Trophoblast cell (in vitro differentiated cells and primary cell): Measurements from ENCODE around the gene GPRC5B.

Experiments used
- DNase-seq, 2 donors: peaks; one replicate each; pipeline ENCODE4 v3.0.0-alpha.2; 2016
- H2AFZ ChIP-seq: 2 replicates; pipeline ENCODE4 v1.6.1; 2013; ENCODE audit warnings: low read length, moderate library complexity, mild to moderate bottlenecking; ENCODE audit not compliant: insufficient read depth, poor library complexity
- H2AK5ac ChIP-seq: 2 replicates; pipeline ENCODE4 v1.6.1; 2013; ENCODE audit warnings: mild to moderate bottlenecking, low read length
- H2BK120ac ChIP-seq: 2 replicates; pipeline ENCODE4 v1.6.1; 2013; ENCODE audit warnings: low read length, mild to moderate bottlenecking, moderate library complexity; ENCODE audit not compliant: insufficient read depth, poor library complexity
- H2BK12ac ChIP-seq: 2 replicates; pipeline ENCODE4 v1.6.1; 2013; ENCODE audit warnings: mild to moderate bottlenecking, low read length, moderate library complexity
- H2BK5ac ChIP-seq: 2 replicates; pipeline ENCODE4 v1.6.1; 2013; ENCODE audit warnings: low read length, low read depth, moderate library complexity, mild to moderate bottlenecking; ENCODE audit not compliant: poor library complexity
- H3K14ac ChIP-seq: 2 replicates; pipeline ENCODE4 v1.6.1; 2013; ENCODE audit warnings: mild to moderate bottlenecking, low read length
- H3K18ac ChIP-seq: 2 replicates; pipeline ENCODE4 v1.6.1; 2013; ENCODE audit warnings: mild to moderate bottlenecking, low read length
- H3K23ac ChIP-seq: 2 replicates; pipeline ENCODE4 v1.6.1; 2013; ENCODE audit warnings: low read length
- H3K27ac ChIP-seq: 2 replicates; pipeline ENCODE4 v1.5.1; 2013; ENCODE audit warnings: low read depth, mild to moderate bottlenecking, inconsistent platforms, low read length, moderate library complexity
- H3K27me3 ChIP-seq: 2 replicates; pipeline ENCODE4 v1.6.1; 2013; ENCODE audit warnings: inconsistent platforms, mild to moderate bottlenecking, low read length, moderate library complexity; ENCODE audit not compliant: insufficient read depth
- H3K36me3 ChIP-seq, 2 experiments: 1 replicate in 1 of 2; 2 replicates in 1 of 2; pipeline ENCODE4 v1.6.1; 2013; ENCODE audit warnings: low read length in 2 of 2, mild to moderate bottlenecking in 2 of 2, moderate library complexity in 1 of 2; ENCODE audit not compliant: insufficient read depth in 2 of 2, control insufficient read depth in 1 of 2
- H3K4ac ChIP-seq: 2 replicates; pipeline ENCODE4 v1.6.1; 2013; ENCODE audit warnings: low read depth, mild to moderate bottlenecking, low read length, moderate library complexity
- H3K4me1 ChIP-seq, 2 experiments: 1 replicate in 1 of 2; 2 replicates in 1 of 2; pipeline ENCODE4 v1.6.1; 2013; ENCODE audit warnings: low read length in 2 of 2, mild to moderate bottlenecking in 2 of 2, moderate library complexity in 1 of 2; ENCODE audit not compliant: insufficient read depth in 2 of 2, control insufficient read depth in 1 of 2
- H3K4me2 ChIP-seq: 2 replicates; pipeline ENCODE4 v1.6.1; 2013; ENCODE audit warnings: inconsistent platforms, mild to moderate bottlenecking, low read length, moderate library complexity
- H3K4me3 ChIP-seq: 2 replicates; pipeline ENCODE4 v1.5.1; 2013; ENCODE audit warnings: mild to moderate bottlenecking, low read depth, low read length, inconsistent platforms
- H3K79me1 ChIP-seq: one replicate; pipeline ENCODE4 v1.6.1; 2013; ENCODE audit warnings: low read length
- H3K79me2 ChIP-seq: 2 replicates; pipeline ENCODE4 v1.6.1; 2013; ENCODE audit warnings: low read length, mild to moderate bottlenecking; ENCODE audit not compliant: control insufficient read depth, insufficient read depth, poor library complexity
- H3K9ac ChIP-seq: 2 replicates; pipeline ENCODE4 v1.6.1; 2013; ENCODE audit warnings: mild to moderate bottlenecking, low read length
- H3K9me3 ChIP-seq: 2 replicates; pipeline ENCODE4 v1.6.1; 2013; ENCODE audit warnings: low read depth, mild to moderate bottlenecking, control low read depth, inconsistent platforms, low read length; ENCODE audit not compliant: insufficient read depth
- H4K12ac ChIP-seq: 2 replicates; pipeline ENCODE4 v1.6.1; 2013; ENCODE audit warnings: low read depth, mild to moderate bottlenecking, low read length, moderate library complexity
- H4K8ac ChIP-seq: 2 replicates; pipeline ENCODE4 v1.6.1; 2013; ENCODE audit warnings: low read depth, mild to moderate bottlenecking, low read length, moderate library complexity
- H4K91ac ChIP-seq: one replicate; pipeline ENCODE4 v1.6.1; 2013; ENCODE audit warnings: low read depth, mild to moderate bottlenecking, low read length, moderate library complexity
- WGBS: extraction: QIAGEN DNeasy Blood & Tissue Kit; methylation state at CpG from one replicate; pipeline ENCODE4 v1.1.7; 2013; ENCODE audit warnings: missing lambda C conversion rate; ENCODE audit not compliant: insufficient read length, insufficient coverage; ENCODE audit errors: extremely low coverage; 5-methylcytosine and 5-hydroxymethylcytosine counted together

Gene GPRC5B

DNA sequence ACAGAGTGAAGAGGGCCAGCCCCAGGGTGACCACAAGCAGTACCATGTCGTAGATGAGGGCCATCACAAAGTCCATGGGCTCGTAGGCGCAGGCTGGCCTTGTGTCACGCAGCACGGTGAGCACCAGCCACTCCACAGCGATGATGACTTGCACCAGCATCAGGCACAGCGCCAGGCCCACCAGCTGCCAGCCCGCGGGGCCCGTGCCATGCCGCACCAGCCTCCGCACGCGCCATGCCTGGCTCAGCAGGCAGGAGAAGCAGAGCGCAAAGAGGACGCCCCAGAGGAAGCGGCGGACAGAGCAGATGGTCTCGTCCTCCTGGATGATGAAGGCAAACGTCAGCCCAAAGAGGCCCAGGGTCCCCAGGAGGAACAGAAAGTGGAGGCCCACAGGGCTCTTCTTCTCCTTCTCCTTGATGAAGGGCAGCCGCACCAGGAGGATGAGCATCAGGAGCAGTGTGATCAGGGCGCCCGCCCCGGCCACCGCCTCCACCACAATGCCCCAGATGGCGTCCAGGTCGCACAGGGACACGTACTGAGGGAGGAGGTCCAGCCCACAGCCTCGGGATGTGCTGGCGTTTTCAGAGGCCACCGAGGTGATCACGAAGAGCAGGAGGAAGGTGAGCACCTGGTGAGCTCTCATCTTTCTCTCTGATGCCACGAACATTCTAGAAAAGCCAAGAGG lies 12.3 kb downstream of the GPRC5B start:
- WGBS: no CpG with 5 or more reads among the region's 33 CpGs
- Histone ChIP-seq H3K4me1 (peaks cover 0 to 4% of the 10 kb centered on the region in 2 experiments), H3K9ac (no peak overlapping the region), H4K12ac (no peak overlapping the region), H2AK5ac (no peak overlapping the region), H2BK5ac (no peak overlapping the region), H3K4ac (no peak overlapping the region), H2AFZ (no peak overlapping the region), H2BK120ac (no peak overlapping the region), H2BK12ac (no peak overlapping the region), H3K27ac (no peak overlapping the region), H4K91ac (no peak overlapping the region), H3K23ac (no peak overlapping the region), H3K79me2 (no peaks in the 10 kb centered on the region), H3K79me1 (no peaks in the 10 kb centered on the region), H4K8ac (no peak overlapping the region), H3K36me3 (peaks cover 25 to 29% of the 10 kb centered on the region in 2 experiments), H3K4me2 (no peak overlapping the region), H3K4me3 (no peak overlapping the region), H3K27me3 (no peaks in the 10 kb centered on the region), H3K14ac (no peak overlapping the region), H3K9me3 (no peaks in the 10 kb centered on the region), H3K18ac (no peak overlapping the region)
- DNase-seq: no peak

DNA sequence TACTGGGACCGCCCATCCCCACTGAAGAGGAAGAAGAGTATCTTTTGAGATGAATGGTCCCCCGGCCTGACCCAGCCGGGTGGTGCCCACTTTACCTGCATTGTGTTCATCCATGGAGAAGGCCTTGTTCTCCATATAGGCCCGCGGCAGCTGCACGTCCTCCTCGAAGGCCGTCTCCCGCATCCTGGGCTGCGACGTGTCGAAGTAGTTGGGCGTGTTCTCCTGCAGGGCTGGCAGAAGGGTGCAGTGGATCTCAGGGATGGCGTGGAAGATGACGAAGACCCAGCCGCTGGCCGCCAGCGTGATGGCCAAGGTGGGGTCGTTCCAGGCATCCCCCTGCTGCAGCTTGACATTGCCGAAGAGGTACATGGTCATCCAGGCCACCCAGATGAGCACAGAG lies 12.9 kb downstream of the GPRC5B start:
- Histone ChIP-seq H3K36me3 (peaks cover 27 to 32% of the 10 kb centered on the region in 2 experiments), H4K91ac (no peak overlapping the region), H2BK12ac (no peak overlapping the region), H2AFZ (no peak overlapping the region), H2BK5ac (no peak overlapping the region), H2BK120ac (no peak overlapping the region), H3K79me1 (no peaks in the 10 kb centered on the region), H3K9ac (no peak overlapping the region), H3K79me2 (no peaks in the 10 kb centered on the region), H3K4me3 (no peak overlapping the region), H4K8ac (no peak overlapping the region), H3K9me3 (no peaks in the 10 kb centered on the region), H3K18ac (no peak overlapping the region), H3K27me3 (no peaks in the 10 kb centered on the region), H3K27ac (no peak overlapping the region), H3K23ac (no peak overlapping the region), H3K4me1 (peaks cover 0 to 3% of the 10 kb centered on the region in 2 experiments), H4K12ac (no peak overlapping the region), H3K4ac (no peak overlapping the region), H3K14ac (no peak overlapping the region), H2AK5ac (no peak overlapping the region), H3K4me2 (no peak overlapping the region)
- WGBS: no CpG with 5 or more reads among the region's 20 CpGs
- DNase-seq: no peak

DNA sequence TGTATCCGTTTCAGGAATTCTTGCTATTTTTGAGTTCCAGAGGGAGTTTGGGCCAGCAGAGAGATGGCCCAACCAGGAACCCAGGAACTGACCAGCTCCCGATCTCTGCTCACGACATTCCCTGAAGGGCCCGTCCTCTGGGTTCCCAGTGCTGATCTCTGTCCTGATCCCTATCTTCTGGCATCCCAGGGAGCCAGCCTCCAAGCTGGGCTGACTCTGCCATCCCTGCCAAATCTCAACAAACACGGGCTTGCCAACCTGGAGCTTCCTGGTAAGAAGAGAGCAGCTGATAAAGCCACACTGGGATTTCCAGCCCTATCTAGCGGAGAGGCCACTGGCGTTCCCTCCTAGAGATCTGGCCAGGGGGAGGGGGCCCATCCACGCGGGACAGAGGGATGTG lies 16.2 kb downstream of the GPRC5B start:
- DNase-seq: no peak
- no peaks in the 10 kb centered on the region for H3K4me1 ChIP-seq
- no peak overlapping the region for H3K18ac ChIP-seq
- no peaks in the 10 kb centered on the region for H3K79me1 ChIP-seq
- WGBS: no CpG with 5 or more reads among the region's 9 CpGs
- no peaks in the 10 kb centered on the region for H3K27me3 ChIP-seq
- H3K36me3 ChIP-seq: peaks cover 32 to 36% of the 10 kb centered on the region in 2 experiments
- H3K4me2 ChIP-seq: no peak overlapping the region
- H3K14ac ChIP-seq: no peak overlapping the region
- no peak overlapping the region for H4K91ac ChIP-seq
- H3K4me3 ChIP-seq: no peak overlapping the region
- no peak overlapping the region for H3K4ac ChIP-seq
- H3K9ac ChIP-seq: no peak overlapping the region
- no peak overlapping the region for H4K12ac ChIP-seq
- H3K9me3 ChIP-seq: no peaks in the 10 kb centered on the region
- H2BK120ac ChIP-seq: no peak overlapping the region
- no peak overlapping the region for H2BK5ac ChIP-seq
- H3K79me2 ChIP-seq: no peaks in the 10 kb centered on the region
- no peak overlapping the region for H3K27ac ChIP-seq
- no peak overlapping the region for H2AK5ac ChIP-seq
- H4K8ac ChIP-seq: no peak overlapping the region
- no peak overlapping the region for H2AFZ ChIP-seq
- H2BK12ac ChIP-seq: no peak overlapping the region
- no peak overlapping the region for H3K23ac ChIP-seq

DNA sequence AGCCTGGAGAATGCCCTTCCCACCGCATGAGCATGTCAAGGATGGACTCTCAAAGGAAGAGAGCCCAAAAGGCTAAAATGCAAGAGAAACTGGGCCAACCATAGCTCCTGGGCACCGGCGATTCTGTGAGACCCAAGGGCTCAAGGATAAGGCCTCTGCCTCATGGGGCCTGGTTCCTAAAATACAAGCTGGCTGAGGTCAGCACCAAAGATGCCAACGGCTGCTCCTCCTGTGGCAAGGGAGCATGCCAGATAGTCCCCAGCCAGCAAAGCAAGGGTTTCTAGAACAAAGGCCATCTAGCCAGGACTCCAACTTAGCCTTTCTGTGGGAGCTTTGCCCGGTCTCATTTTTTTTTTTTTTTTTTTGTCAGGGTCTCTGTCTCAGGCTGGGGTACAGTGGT lies 20.1 kb downstream of the GPRC5B start:
- Histone ChIP-seq H4K12ac (no peak overlapping the region), H3K14ac (no peak overlapping the region), H3K4me1 (peaks cover 0 to 2% of the 10 kb centered on the region in 2 experiments), H3K4me3 (no peak overlapping the region), H3K27me3 (no peaks in the 10 kb centered on the region), H3K9ac (no peak overlapping the region), H4K8ac (no peak overlapping the region), H2BK5ac (no peak overlapping the region), H2BK12ac (no peak overlapping the region), H3K9me3 (peaks cover 3% of the 10 kb centered on the region), H3K27ac (no peak overlapping the region), H3K36me3 (peaks cover 23 to 25% of the 10 kb centered on the region in 2 experiments), H3K4ac (no peak overlapping the region), H3K79me2 (no peaks in the 10 kb centered on the region), H2AFZ (no peak overlapping the region), H2AK5ac (no peak overlapping the region), H3K4me2 (no peak overlapping the region), H4K91ac (no peak overlapping the region), H3K79me1 (no peaks in the 10 kb centered on the region), H3K18ac (no peak overlapping the region), H3K23ac (no peak overlapping the region), H2BK120ac (no peak overlapping the region)
- DNase-seq: no peak
- no CpG with 5 or more reads among the region's 5 CpGs for WGBS
